Muscle layer of duodenum (tissue), 2 donors: ENCODE results near the gene ACOT11.
"Not testable (repeated sequence)": the region's sequence is repeated elsewhere in the genome, so short reads cannot be mapped to it uniquely, and the experiment has no call there.

Source experiments
- H3K27ac ChIP-seq: one replicate; pipeline ENCODE4 v1.7.0; 2013; ENCODE audit warnings: mild to moderate bottlenecking, low read length
- H3K27me3 ChIP-seq: one replicate; pipeline ENCODE4 v1.7.0; 2013; ENCODE audit warnings: low read depth, mild to moderate bottlenecking, control low read depth, low read length
- H3K36me3 ChIP-seq, 2 donors: one replicate each; pipeline ENCODE4 v1.7.0; 2013; ENCODE audit warnings: low read length in 2 of 2, control low read depth in 1 of 2, mild to moderate bottlenecking in 1 of 2; ENCODE audit not compliant: insufficient read depth in 2 of 2, control insufficient read depth in 1 of 2
- H3K4me1 ChIP-seq, 2 donors: one replicate each; pipeline ENCODE4 v1.7.0; 2013; ENCODE audit warnings: low read length in 2 of 2, mild to moderate bottlenecking in 2 of 2, control low read depth in 1 of 2, moderate library complexity in 1 of 2; ENCODE audit not compliant: insufficient read depth in 2 of 2, control insufficient read depth in 1 of 2
- H3K4me3 ChIP-seq, 2 donors: one replicate each; pipeline ENCODE4 v1.7.0; 2013; ENCODE audit warnings: low read length in 2 of 2, low read depth in 1 of 2, mild to moderate bottlenecking in 1 of 2
- H3K9me3 ChIP-seq, 2 donors: one replicate each; pipeline ENCODE4 v1.7.0; 2013; ENCODE audit warnings: low read length in 2 of 2, control low read depth in 1 of 2, mild to moderate bottlenecking in 1 of 2; ENCODE audit not compliant: control insufficient read depth in 1 of 2
- donor health status: healthy.

Gene ACOT11

GRCh38 chr1:54513921-54514580, 34.0 kb upstream of the ACOT11 start:
- H3K4me3 ChIP-seq, H3K36me3 ChIP-seq, H3K4me1 ChIP-seq, H3K27ac ChIP-seq, H3K9me3 ChIP-seq, H3K27me3 ChIP-seq: not testable (repeated sequence)

GRCh38 chr1:54516249-54516920, 31.6 kb upstream of the ACOT11 start:
- Histone ChIP-seq H3K9me3 (no peaks in the 10 kb centered on the region), H3K27ac (no peak overlapping the region), H3K4me3 (no peak overlapping the region), H3K27me3 (no peaks in the 10 kb centered on the region), H3K36me3 (no peaks in the 10 kb centered on the region), H3K4me1 (no peaks in the 10 kb centered on the region)

GRCh38 chr1:54517496-54517895, 30.5 kb upstream of the ACOT11 start:
- H3K4me1 ChIP-seq: no peaks in the 10 kb centered on the region
- no peaks in the 10 kb centered on the region for H3K36me3 ChIP-seq
- H3K9me3 ChIP-seq: no peaks in the 10 kb centered on the region
- no peaks in the 10 kb centered on the region for H3K27me3 ChIP-seq
- H3K27ac ChIP-seq: no peak overlapping the region
- H3K4me3 ChIP-seq: no peak overlapping the region

- Histone ChIP-seq H3K36me3 (no peaks in the 10 kb centered on the region), H3K27ac (no peak overlapping the region), H3K4me1 (no peaks in the 10 kb centered on the region), H3K4me3 (no peak overlapping the region), H3K9me3 (no peaks in the 10 kb centered on the region), H3K27me3 (no peaks in the 10 kb centered on the region)
Measured at GRCh38 chr1:54518489-54518888, 29.5 kb upstream of the ACOT11 start.

- Histone ChIP-seq H3K9me3 (no peaks in the 10 kb centered on the region), H3K27me3 (no peaks in the 10 kb centered on the region), H3K27ac (no peak overlapping the region), H3K36me3 (no peaks in the 10 kb centered on the region), H3K4me1 (no peaks in the 10 kb centered on the region), H3K4me3 (no peak overlapping the region)
Measured at GRCh38 chr1:54519709-54520108, 28.3 kb upstream of the ACOT11 start.

GRCh38 chr1:54520631-54521321, 27.3 kb upstream of the ACOT11 start:
- no peaks in the 10 kb centered on the region for H3K36me3 ChIP-seq
- no peak overlapping the region for H3K4me3 ChIP-seq
- H3K4me1 ChIP-seq: no peaks in the 10 kb centered on the region
- H3K27ac ChIP-seq: no peak overlapping the region
- no peaks in the 10 kb centered on the region for H3K27me3 ChIP-seq
- no peaks in the 10 kb centered on the region for H3K9me3 ChIP-seq

- not testable (repeated sequence) for H3K36me3 ChIP-seq, H3K4me3 ChIP-seq, H3K4me1 ChIP-seq, H3K27ac ChIP-seq, H3K9me3 ChIP-seq, H3K27me3 ChIP-seq
Measured at GRCh38 chr1:54526565-54526964, 21.5 kb upstream of the ACOT11 start.

- Histone ChIP-seq H3K36me3 (no peaks in the 10 kb centered on the region), H3K27ac (no peak overlapping the region), H3K9me3 (no peaks in the 10 kb centered on the region), H3K4me1 (no peaks in the 10 kb centered on the region), H3K4me3 (no peak overlapping the region), H3K27me3 (no peaks in the 10 kb centered on the region)
Measured at GRCh38 chr1:54528613-54529012, 19.4 kb upstream of the ACOT11 start.

GRCh38 chr1:54532033-54532432, 16.0 kb upstream of the ACOT11 start:
- Histone ChIP-seq H3K36me3 (no peaks in the 10 kb centered on the region), H3K4me1 (no peaks in the 10 kb centered on the region), H3K4me3 (no peak overlapping the region), H3K9me3 (no peaks in the 10 kb centered on the region), H3K27ac (no peak overlapping the region), H3K27me3 (no peaks in the 10 kb centered on the region)

GRCh38 chr1:54536656-54537055, 11.4 kb upstream of the ACOT11 start:
- H3K4me1 ChIP-seq, H3K36me3 ChIP-seq, H3K9me3 ChIP-seq, H3K27ac ChIP-seq, H3K4me3 ChIP-seq, H3K27me3 ChIP-seq: not testable (repeated sequence)

- Histone ChIP-seq H3K9me3 (no peaks in the 10 kb centered on the region), H3K27me3 (no peaks in the 10 kb centered on the region), H3K27ac (no peak overlapping the region), H3K4me1 (peaks cover 0 to under 1% of the 10 kb centered on the region in 2 donors), H3K4me3 (no peak overlapping the region), H3K36me3 (no peaks in the 10 kb centered on the region)
Measured at GRCh38 chr1:54537611-54538010, 10.4 kb upstream of the ACOT11 start.
